Muscle layer of colon (tissue), 2 donors: ENCODE data around the gene C9orf72.

Experiments used
- H3K27ac ChIP-seq: one replicate; pipeline ENCODE4 v1.7.0; 2013; ENCODE audit warnings: low read depth, mild to moderate bottlenecking, low read length, moderate library complexity
- H3K27me3 ChIP-seq, 2 donors: one replicate each; pipeline ENCODE4 v1.7.0; 2013; ENCODE audit warnings: low read length in 2 of 2, mild to moderate bottlenecking in 2 of 2; ENCODE audit not compliant: insufficient read depth in 2 of 2, control insufficient read depth in 1 of 2
- H3K36me3 ChIP-seq: one replicate; pipeline ENCODE4 v1.7.0; 2013; ENCODE audit warnings: mild to moderate bottlenecking, low read length; ENCODE audit not compliant: insufficient read depth
- H3K4me1 ChIP-seq: one replicate; pipeline ENCODE4 v1.7.0; 2013; ENCODE audit warnings: mild to moderate bottlenecking, low read length; ENCODE audit not compliant: insufficient read depth
- H3K4me3 ChIP-seq, 2 donors: one replicate each; pipeline ENCODE4 v1.7.0; 2013; ENCODE audit warnings: low read length in 2 of 2, low read depth in 1 of 2, mild to moderate bottlenecking in 1 of 2, moderate library complexity in 1 of 2
- H3K9ac ChIP-seq: one replicate; pipeline ENCODE4 v1.7.0; 2013; ENCODE audit warnings: low read length
- H3K9me3 ChIP-seq: one replicate; pipeline ENCODE4 v1.7.0; 2013; ENCODE audit warnings: mild to moderate bottlenecking, low read length
- donor health status: abdominal sarcoma.
- donor health status: Adenocarcinoma of cecum.

Gene C9orf72

DNA sequence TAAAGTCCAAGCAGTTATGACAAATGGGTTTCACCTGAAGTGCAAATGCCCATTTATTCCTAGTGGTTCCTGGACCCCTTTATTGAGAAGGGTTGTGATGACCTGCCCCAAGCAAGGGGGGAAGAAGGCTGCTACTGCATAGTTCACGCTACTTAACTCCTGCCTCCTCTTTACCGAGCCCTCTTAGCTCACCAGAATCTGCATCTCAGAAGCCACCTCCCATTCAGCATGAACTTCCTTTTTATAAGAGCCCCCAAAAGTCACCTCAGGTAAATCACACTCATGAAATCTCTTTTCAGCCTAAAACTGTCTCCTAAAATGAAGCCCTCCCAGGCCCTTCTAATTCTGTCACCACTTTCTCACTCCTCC lies 26.6 kb upstream of the C9orf72 start:
- Histone ChIP-seq H3K27me3 (no peaks in the 10 kb centered on the region), H3K9ac (no peak overlapping the region), H3K36me3 (no peaks in the 10 kb centered on the region), H3K9me3 (no peaks in the 10 kb centered on the region), H3K4me3 (no peak overlapping the region), H3K4me1 (peaks cover 38% of the 10 kb centered on the region), H3K27ac (peak overlapping the region; percentile 27)

GRCh38 chr9:27599102-27599869 lies 26.0 kb upstream of the C9orf72 start:
- H3K36me3 ChIP-seq = no peaks in the 10 kb centered on the region
- peaks cover 38% of the 10 kb centered on the region for H3K4me1 ChIP-seq
- no peaks in the 10 kb centered on the region for H3K27me3 ChIP-seq
- no peak overlapping the region for H3K4me3 ChIP-seq
- no peak overlapping the region for H3K9ac ChIP-seq
- H3K9me3 ChIP-seq = no peaks in the 10 kb centered on the region
- H3K27ac ChIP-seq = no peak overlapping the region

GRCh38 chr9:27595733-27596132 lies 22.5 kb upstream of the C9orf72 start:
- H3K4me3 ChIP-seq = peak overlapping the region in 1 of 2 donors; percentile 18
- no peaks in the 10 kb centered on the region for H3K27me3 ChIP-seq
- H3K27ac ChIP-seq = no peak overlapping the region
- H3K9me3 ChIP-seq = no peaks in the 10 kb centered on the region
- H3K9ac ChIP-seq = no peak overlapping the region
- no peaks in the 10 kb centered on the region for H3K36me3 ChIP-seq
- peaks cover 21% of the 10 kb centered on the region for H3K4me1 ChIP-seq

DNA sequence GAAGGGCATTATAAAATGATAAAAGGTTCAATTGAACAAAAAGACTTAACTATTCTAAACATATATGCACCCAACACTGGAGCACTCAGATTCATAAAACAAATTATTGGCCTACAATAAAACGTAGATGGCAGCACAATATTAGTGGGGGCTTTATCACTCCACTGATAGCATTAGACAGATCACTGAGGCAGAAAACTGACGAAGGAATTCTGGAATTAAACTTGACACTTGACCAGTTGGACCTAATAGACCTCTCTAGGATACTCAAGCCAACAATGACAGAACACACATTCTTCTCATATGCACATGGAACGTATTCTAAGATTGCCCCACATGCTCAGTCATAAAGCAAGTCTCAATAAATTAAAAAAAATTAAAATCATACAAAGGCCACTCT lies 18.4 kb upstream of the C9orf72 start:
- H3K4me3 ChIP-seq = no peak overlapping the region
- no peaks in the 10 kb centered on the region for H3K36me3 ChIP-seq
- no peak overlapping the region for H3K9ac ChIP-seq
- no peaks in the 10 kb centered on the region for H3K27me3 ChIP-seq
- peaks cover 10% of the 10 kb centered on the region for H3K4me1 ChIP-seq
- H3K27ac ChIP-seq = no peak overlapping the region
- no peaks in the 10 kb centered on the region for H3K9me3 ChIP-seq

DNA sequence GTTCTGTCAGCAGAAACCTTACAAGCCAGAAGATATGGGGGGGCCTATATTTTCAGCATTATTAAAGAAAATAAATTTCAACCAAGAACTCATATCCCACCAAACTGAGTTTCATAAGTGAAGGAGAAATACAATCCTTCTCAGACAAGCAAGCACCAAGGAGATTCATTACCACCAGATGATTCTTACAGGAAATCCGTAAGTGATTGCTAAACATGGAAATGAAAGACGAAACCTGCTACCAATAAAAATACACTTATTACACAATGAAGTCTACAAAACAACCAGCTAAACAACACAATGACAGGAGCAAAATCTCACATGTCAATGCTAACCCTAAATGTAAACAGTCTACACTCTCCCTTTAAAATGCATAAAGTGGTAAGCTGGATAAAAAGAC lies 17.8 kb upstream of the C9orf72 start:
- H3K9ac ChIP-seq = no peak overlapping the region
- H3K27me3 ChIP-seq = no peaks in the 10 kb centered on the region
- H3K27ac ChIP-seq = no peak overlapping the region
- no peaks in the 10 kb centered on the region for H3K9me3 ChIP-seq
- H3K4me1 ChIP-seq = peaks cover 7% of the 10 kb centered on the region
- no peak overlapping the region for H3K4me3 ChIP-seq
- H3K36me3 ChIP-seq = no peaks in the 10 kb centered on the region

DNA sequence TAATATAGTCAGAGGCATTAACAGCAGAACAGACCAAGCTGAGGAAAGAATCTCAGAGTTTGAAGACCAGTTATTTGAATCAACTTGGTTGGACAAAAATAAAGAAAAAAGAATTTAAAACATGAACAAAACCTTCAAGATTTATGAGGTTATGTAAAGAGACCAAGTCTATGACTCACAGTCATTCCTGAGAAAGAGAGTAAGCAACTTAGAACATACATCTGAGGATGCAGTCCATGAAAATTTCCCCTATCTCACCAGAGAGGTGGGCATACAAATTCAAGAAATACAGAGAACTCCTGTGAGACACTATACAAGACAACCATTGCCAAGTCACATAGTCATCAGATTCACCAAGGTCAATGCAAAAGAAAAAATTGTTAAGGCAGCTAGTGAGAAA lies 17.4 kb upstream of the C9orf72 start:
- Histone ChIP-seq H3K4me3 (no peak overlapping the region), H3K36me3 (no peaks in the 10 kb centered on the region), H3K9ac (no peak overlapping the region), H3K27ac (no peak overlapping the region), H3K4me1 (peaks cover 2% of the 10 kb centered on the region), H3K27me3 (no peaks in the 10 kb centered on the region), H3K9me3 (no peaks in the 10 kb centered on the region)

DNA sequence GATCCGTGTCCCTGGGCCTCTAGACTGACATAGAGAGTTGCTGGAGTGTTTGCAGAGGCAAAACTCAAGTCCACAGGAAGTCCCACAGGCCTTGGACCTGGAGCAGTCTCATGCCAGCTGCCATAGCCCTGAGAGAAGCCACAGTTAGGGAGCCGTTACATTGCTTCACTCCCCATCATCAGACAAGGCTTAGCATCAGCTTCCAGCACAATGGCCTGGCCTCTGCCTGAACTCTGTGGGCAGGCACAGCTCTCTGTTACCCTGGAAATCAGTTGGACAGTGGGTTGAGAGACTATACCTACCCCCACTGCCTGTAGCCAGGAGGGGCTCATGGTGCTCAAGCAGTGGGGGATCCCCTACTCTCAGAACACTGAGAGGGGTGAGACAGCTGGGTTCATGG lies 16.2 kb upstream of the C9orf72 start:
- Histone ChIP-seq H3K9me3 (no peaks in the 10 kb centered on the region), H3K9ac (no peak overlapping the region), H3K4me1 (no peaks in the 10 kb centered on the region), H3K27me3 (no peaks in the 10 kb centered on the region), H3K4me3 (no peak overlapping the region), H3K36me3 (no peaks in the 10 kb centered on the region), H3K27ac (no peak overlapping the region)

DNA sequence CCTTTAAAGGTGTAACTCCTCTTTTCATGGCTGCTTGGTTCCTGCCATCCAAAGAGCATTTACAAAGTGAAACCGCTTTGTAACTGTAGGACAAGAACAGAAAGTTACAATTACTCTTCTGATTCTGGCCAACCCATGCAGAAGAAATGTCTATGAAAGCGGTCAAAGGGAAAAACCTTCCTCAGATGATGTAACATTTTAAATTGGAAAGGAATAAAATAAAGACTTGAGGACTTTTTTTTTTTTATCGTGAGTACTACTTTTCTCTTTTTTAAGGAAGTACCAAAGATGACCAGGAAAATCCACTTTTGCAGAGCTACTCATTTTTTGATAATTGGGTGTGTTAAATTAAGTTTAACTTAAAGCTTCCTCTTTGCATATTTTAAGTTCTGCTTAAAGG lies 13.0 kb upstream of the C9orf72 start:
- H3K27me3 ChIP-seq = no peaks in the 10 kb centered on the region
- no peak overlapping the region for H3K4me3 ChIP-seq
- H3K27ac ChIP-seq = no peak overlapping the region
- no peaks in the 10 kb centered on the region for H3K9me3 ChIP-seq
- no peaks in the 10 kb centered on the region for H3K4me1 ChIP-seq
- H3K36me3 ChIP-seq = no peaks in the 10 kb centered on the region
- H3K9ac ChIP-seq = no peak overlapping the region

- Histone ChIP-seq H3K9me3 (no peaks in the 10 kb centered on the region), H3K27ac (no peak overlapping the region), H3K27me3 (no peaks in the 10 kb centered on the region), H3K4me3 (no peak overlapping the region), H3K4me1 (no peaks in the 10 kb centered on the region), H3K9ac (no peak overlapping the region), H3K36me3 (no peaks in the 10 kb centered on the region)
Observed at GRCh38 chr9:27584931-27585330, 11.7 kb upstream of the C9orf72 start.

DNA sequence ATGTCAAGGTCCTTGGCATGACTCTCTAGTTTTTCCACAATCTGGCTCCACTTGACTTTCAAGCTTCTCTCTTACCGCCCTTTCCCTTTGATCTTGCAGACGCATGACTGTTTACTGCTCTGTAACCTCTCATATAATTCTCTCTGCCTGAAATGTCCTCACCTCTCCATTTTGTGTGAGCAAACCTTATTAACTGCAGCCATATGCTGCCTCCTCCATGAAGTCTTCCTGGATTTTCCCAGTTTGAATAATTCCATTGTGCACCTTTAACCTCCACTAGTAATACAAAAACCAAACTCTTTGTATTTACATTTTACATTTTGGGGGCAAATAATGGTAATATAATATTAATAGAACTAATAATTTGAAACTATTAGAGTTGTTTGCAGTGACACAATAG lies 9.5 kb upstream of the C9orf72 start:
- no peaks in the 10 kb centered on the region for H3K27me3 ChIP-seq
- no peak overlapping the region for H3K9ac ChIP-seq
- no peak overlapping the region for H3K4me3 ChIP-seq
- H3K36me3 ChIP-seq = no peaks in the 10 kb centered on the region
- H3K9me3 ChIP-seq = no peaks in the 10 kb centered on the region
- no peak overlapping the region for H3K27ac ChIP-seq
- no peaks in the 10 kb centered on the region for H3K4me1 ChIP-seq

GRCh38 chr9:27581826-27582225 lies 8.5 kb upstream of the C9orf72 start:
- H3K36me3 ChIP-seq = no peaks in the 10 kb centered on the region
- H3K9ac ChIP-seq = no peak overlapping the region
- no peaks in the 10 kb centered on the region for H3K9me3 ChIP-seq
- H3K27ac ChIP-seq = no peak overlapping the region
- H3K4me1 ChIP-seq = no peaks in the 10 kb centered on the region
- H3K4me3 ChIP-seq = no peak overlapping the region
- no peaks in the 10 kb centered on the region for H3K27me3 ChIP-seq
